ENCODE measurements around the gene FBXO15. TPM values are rescaled to one million over a fixed set of nuclear protein-coding genes. Genes with fewer than 3 reads are reported as not detected.

FBXO15 gene
- total RNA-seq, 1 experiment from 2014 or later, result 2.2 TPM

GRCh38 chr18:74183130-74183529 lies 35.5 kb upstream of the FBXO15 start:
- ChIA-PET CTCF (interaction anchor here (0.6 kb wide), 1 partner anchor 12 kb away, joined by 7 read pairs; no protein-coding TSS in a partner anchor), POLR2A (ENCODE audit: unreplicated experiment) (no interaction called here)
- Histone ChIP-seq H3F3A (ENCODE audit: insufficient read depth, low read depth) (no peaks in the 10 kb centered on the region), H4K20me1 (ENCODE audit: insufficient read depth) (no peaks in the 10 kb centered on the region), H3K4me1 (replicated peaks; ENCODE audit: insufficient read depth) (peaks cover 24% of the 10 kb centered on the region), H3K36me3 (ENCODE audit: low read depth) (no peaks in the 10 kb centered on the region), H3K9me2 (ENCODE audit: insufficient read depth) (no peaks in the 10 kb centered on the region), H3K4me3 (no peak overlapping the region), H3K4me2 (no peak overlapping the region), H3K9me3 (ENCODE audit: insufficient read depth, low read depth) (no peaks in the 10 kb centered on the region), H3K79me2 (ENCODE audit: low read depth) (no peaks in the 10 kb centered on the region), H3K27me3 (ENCODE audit: insufficient read depth, low read depth) (no peaks in the 10 kb centered on the region), H2AFZ (no peak overlapping the region; the same call in 1 of the 2 replicates), H3K27ac (no peak overlapping the region)
- no peak for TF ChIP-seq CTCF (conservative IDR thresholded peaks at IDR 0.05)
- TF ChIP-seq EZH2 (IDR thresholded peaks at IDR 0.05; ENCODE audit: low read depth), result no peak
- intact Hi-C loops (cut with micrococcal nuclease; ENCODE audit: unreplicated experiment), result no loop called here
- no TSS peak for BruUV-seq (replicated peaks)
- DNase-seq, result peak in 1 of 2 experiments; percentile 53

- POLR2A ChIA-PET (ENCODE audit: unreplicated experiment), result no interaction called here
- no peaks in the 10 kb centered on the region for H3K9me3 ChIP-seq (ENCODE audit: insufficient read depth, low read depth)
- no peak overlapping the region for H3K4me3 ChIP-seq
- H3K9me2 ChIP-seq (ENCODE audit: insufficient read depth), result no peaks in the 10 kb centered on the region
- no TSS peak for BruUV-seq (replicated peaks)
- intact Hi-C loops (cut with micrococcal nuclease; ENCODE audit: unreplicated experiment), result no loop called here
- 0 out of 2 replicates have a peak, but pooled peaks cover 4% of the 10 kb centered on the region for H3K27me3 ChIP-seq (ENCODE audit: insufficient read depth, low read depth)
- CTCF ChIA-PET, result interaction anchor here (0.6 kb wide), 1 partner anchor 407 kb away, joined by 3 read pairs; no protein-coding TSS in a partner anchor
- no peak overlapping the region for H3K27ac ChIP-seq
- no peak overlapping the region for H3K4me2 ChIP-seq
- no peak for DNase-seq
- H4K20me1 ChIP-seq (ENCODE audit: insufficient read depth), result no peaks in the 10 kb centered on the region
- peaks cover 26% of the 10 kb centered on the region for H3K4me1 ChIP-seq (replicated peaks; ENCODE audit: insufficient read depth)
- no peaks in the 10 kb centered on the region for H3F3A ChIP-seq (ENCODE audit: insufficient read depth, low read depth)
- no peaks in the 10 kb centered on the region for H3K79me2 ChIP-seq (ENCODE audit: low read depth)
- H3K36me3 ChIP-seq (ENCODE audit: low read depth), result no peaks in the 10 kb centered on the region
- H2AFZ ChIP-seq, result no peak overlapping the region
- no peak for TF ChIP-seq CTCF (conservative IDR thresholded peaks at IDR 0.05)
- TF ChIP-seq EZH2 (IDR thresholded peaks at IDR 0.05; ENCODE audit: low read depth), result no peak
Observed at GRCh38 chr18:74182335-74182734, 34.7 kb upstream of the FBXO15 start.

GRCh38 chr18:74179623-74180199 lies 32.1 kb upstream of the FBXO15 start:
- ChIA-PET CTCF (no interaction called here), POLR2A (ENCODE audit: unreplicated experiment) (no interaction called here)
- Histone ChIP-seq H3K4me2 (no peak overlapping the region), H3K9me2 (ENCODE audit: insufficient read depth) (no peaks in the 10 kb centered on the region), H4K20me1 (ENCODE audit: insufficient read depth) (no peaks in the 10 kb centered on the region), H3F3A (ENCODE audit: insufficient read depth, low read depth) (no peaks in the 10 kb centered on the region), H3K36me3 (ENCODE audit: low read depth) (no peaks in the 10 kb centered on the region), H3K4me1 (replicated peaks; ENCODE audit: insufficient read depth) (peaks cover 15% of the 10 kb centered on the region), H3K79me2 (ENCODE audit: low read depth) (no peaks in the 10 kb centered on the region), H3K9me3 (ENCODE audit: insufficient read depth, low read depth) (no peaks in the 10 kb centered on the region), H3K27me3 (ENCODE audit: insufficient read depth, low read depth) (0 out of 2 replicates have a peak, but pooled peaks cover 20% of the 10 kb centered on the region), H3K4me3 (no peak overlapping the region), H2AFZ (no peak overlapping the region), H3K27ac (no peak overlapping the region)
- no peak for TF ChIP-seq EZH2 (IDR thresholded peaks at IDR 0.05; ENCODE audit: low read depth)
- TF ChIP-seq CTCF (conservative IDR thresholded peaks at IDR 0.05), result no peak
- intact Hi-C loops (cut with micrococcal nuclease; ENCODE audit: unreplicated experiment), result no loop called here
- no peak for DNase-seq
- no TSS peak for BruUV-seq (replicated peaks)

Data from PC-9 (cell line).